Cardiac atrium fibroblast (primary cell): Measurements from ENCODE around the gene ZNF215. TPM values are rescaled to one million over a fixed set of nuclear protein-coding genes. Genes with fewer than 3 reads are reported as not detected.

ENCODE experiments used
- total RNA-seq: library from RNA; depleted of rRNA; stranded (reverse); fragments of >200 nt; gene quantifications from 2 replicates; pipeline ENCODE4 v1.2.3, GENCODE V29; 2015

Gene ZNF215
- 3.1 and 6.7 TPM in 2 replicates for total RNA-seq

GRCh38 chr11:6926208-6927029 lies at the start of gene ZNF215:
Gene ZNF215 (plus strand): TSS chr11:6926426. CDS start chr11:6932273, 5,847 bp downstream.

GRCh38 chr11:6892400-6892799 lies 33.8 kb upstream of the ZNF215 start, which contains the start of gene OR2D2:
Gene OR2D2 (minus strand): TSS chr11:6892500. CDS start chr11:6892500, 0 bp downstream.

GRCh38 chr11:6920702-6921101 lies 5.5 kb upstream of the ZNF215 start, which contains the start of gene OR2D3:
Gene OR2D3 (plus strand): TSS chr11:6921002. CDS start chr11:6921002, 0 bp downstream.

Other genes with a start within 250 kb of the ZNF215 start
- 36.6 and 44.0 TPM in 2 replicates for gene MRPL17, start 243.1 kb upstream of the ZNF215 start, total RNA-seq
- not detected in 2 replicates for gene OR2AG2, start 154.4 kb upstream of the ZNF215 start, total RNA-seq
- not detected in 2 replicates for gene OR2AG1, start 143.4 kb upstream of the ZNF215 start, total RNA-seq
- gene OR6A2, start 126.7 kb upstream of the ZNF215 start, total RNA-seq: 0.65 and 3.4 TPM in 2 replicates
- gene OR10A5, start 80.7 kb upstream of the ZNF215 start, total RNA-seq: not detected in 2 replicates
- not detected in 2 replicates for gene OR10A2, start 63.4 kb upstream of the ZNF215 start, total RNA-seq
- gene OR10A4, start 49.8 kb upstream of the ZNF215 start, total RNA-seq: not detected in 2 replicates
- gene OR2D2, start 33.9 kb upstream of the ZNF215 start, total RNA-seq: not detected in 2 replicates
- gene OR2D3, start 5.4 kb upstream of the ZNF215 start, total RNA-seq: not detected in 2 replicates
- 1.8 and 5.8 TPM in 2 replicates for gene ZNF214, start 93.9 kb downstream of the ZNF215 start, total RNA-seq
- 0.49 TPM in 1 of 2 replicates, not detected in the other for gene NLRP14, start 94.1 kb downstream of the ZNF215 start, total RNA-seq
- gene RBMXL2, start 162.6 kb downstream of the ZNF215 start, total RNA-seq: not detected in 2 replicates